Calu3 (cell line): ENCODE results near the gene SLC12A7. TPM values are rescaled to one million over a fixed set of nuclear protein-coding genes. Genes with fewer than 3 reads are reported as not detected.

Experiments used
- BruUV-seq: library from RNA; stranded (reverse); fragments of 400-500 nt; replicated peaks from 2 replicates; lab custom pipeline; 2021; lab: Mats Ljungman, UMichigan
- CTCF ChIA-PET: fragments of 300-600 bp; sonication (Branson Sonifier 250); formaldehyde crosslinking; loops from one replicate; lab custom pipeline; 2022; ENCODE audit warnings: antibody characterized with exemption; lab: Charles Lee
- DNase-seq: peaks from one replicate; pipeline ENCODE4 v3.0.0; 2022
- H3K27ac Mint-ChIP-seq: one replicate; pipeline ENCODE4 v1.8.0; 2022; ENCODE audit warnings: mixed read lengths; ENCODE audit not compliant: unreplicated experiment
- H3K27me3 Mint-ChIP-seq: one replicate; pipeline ENCODE4 v1.8.0; 2022; ENCODE audit warnings: mixed read lengths; ENCODE audit not compliant: unreplicated experiment
- H3K36me3 Mint-ChIP-seq: one replicate; pipeline ENCODE4 v1.8.0; 2022; ENCODE audit warnings: mild to moderate bottlenecking, moderate library complexity, mixed read lengths; ENCODE audit not compliant: insufficient read depth, unreplicated experiment
- H3K4me1 Mint-ChIP-seq: one replicate; pipeline ENCODE4 v1.8.0; 2022; ENCODE audit warnings: mild to moderate bottlenecking, low read depth, mixed read lengths; ENCODE audit not compliant: unreplicated experiment
- H3K4me3 Mint-ChIP-seq: one replicate; pipeline ENCODE4 v1.8.0; 2022; ENCODE audit warnings: mild to moderate bottlenecking, low read depth, moderate library complexity, mixed read lengths; ENCODE audit not compliant: unreplicated experiment
- H3K9me3 Mint-ChIP-seq: one replicate; pipeline ENCODE4 v1.8.0; 2022; ENCODE audit warnings: low read depth, mixed read lengths; ENCODE audit not compliant: unreplicated experiment
- CTCF ChIP-seq: fragments of 200-600 bp; IDR thresholded peaks from one replicate; pipeline ENCODE4 v1.8.0; 2022; ENCODE audit warnings: antibody characterized with exemption; ENCODE audit not compliant: unreplicated experiment
- intact Hi-C: fragments of 100-400 bp; cut with micrococcal nuclease; formaldehyde crosslinking; loops from one replicate; pipeline ENCODE4 v1.10.0; 2022; ENCODE audit not compliant: unreplicated experiment
- total RNA-seq: library from RNA; stranded (reverse); gene quantifications from 2 replicates; pipeline ENCODE4 v1.2.3, GENCODE V29; 2022

The SLC12A7 gene
- total RNA-seq, 1 experiment from 2014 or later: 82.3 TPM

DNA sequence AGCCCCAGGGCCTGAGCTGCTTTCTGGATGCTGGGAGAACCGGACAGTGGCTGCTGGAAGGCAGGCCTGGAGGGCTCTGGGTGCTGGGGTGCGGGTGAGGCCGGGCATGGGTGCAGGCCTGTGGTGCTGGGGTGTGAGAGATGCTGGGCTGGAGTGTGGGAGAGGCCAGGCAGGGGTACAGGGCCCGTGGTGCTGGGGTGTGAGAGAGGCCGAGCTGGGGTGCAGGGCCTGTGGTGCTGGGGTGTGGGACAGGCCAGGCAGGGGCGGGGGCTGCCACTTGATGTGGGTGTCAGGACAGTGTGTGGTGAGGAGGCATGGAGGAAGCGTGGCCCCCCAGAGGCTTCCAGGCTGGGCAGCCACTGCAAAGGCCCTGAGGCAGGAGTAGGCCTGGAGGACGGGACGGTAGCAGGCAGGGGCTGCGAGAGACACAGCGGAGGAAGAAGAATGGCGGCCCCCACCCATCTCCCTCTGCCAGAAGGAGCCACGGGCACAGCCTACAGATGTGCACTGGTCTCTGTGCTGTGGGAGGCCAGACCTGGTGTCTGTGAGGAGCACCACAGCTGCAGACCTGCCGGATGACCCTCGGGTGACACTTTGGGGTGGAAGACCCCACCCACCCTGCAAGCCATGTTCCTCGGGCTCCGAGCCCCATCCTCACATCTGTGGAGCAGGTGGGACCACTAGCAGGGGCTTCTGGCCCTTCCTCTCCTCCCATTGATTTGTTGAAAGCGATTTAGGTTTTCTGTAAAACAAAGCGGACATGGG is 94.0 kb downstream of the SLC12A7 start:
- intact Hi-C loops: no loop called here
- Mint-ChIP-seq H3K27me3 (peaks cover 33% of the 10 kb centered on the region), H3K4me3 (no peak overlapping the region), H3K4me1 (no peaks in the 10 kb centered on the region), H3K36me3 (no peaks in the 10 kb centered on the region), H3K27ac (no peak overlapping the region), H3K9me3 (no peaks in the 10 kb centered on the region)
- TF ChIP-seq CTCF: no peak
- DNase-seq: no peak
- no TSS peak for BruUV-seq
- CTCF ChIA-PET: interaction anchor here (0.7 kb wide), 1 partner anchor 149 kb away, joined by 3 read pairs; no protein-coding TSS in a partner anchor

- no TSS peak for BruUV-seq
- Mint-ChIP-seq H3K27me3 (peaks cover 41% of the 10 kb centered on the region), H3K4me1 (no peaks in the 10 kb centered on the region), H3K4me3 (no peak overlapping the region), H3K9me3 (no peaks in the 10 kb centered on the region), H3K36me3 (no peaks in the 10 kb centered on the region), H3K27ac (no peak overlapping the region)
- CTCF ChIA-PET: no interaction called here
- DNase-seq: no peak
- TF ChIP-seq CTCF: no peak
- intact Hi-C loops: no loop called here
These were observed 94.8 kb downstream of the SLC12A7 start for GRCh38 chr5:1017056-1017455.

- no peak for DNase-seq
- no TSS peak for BruUV-seq
- H3K9me3 Mint-ChIP-seq: no peaks in the 10 kb centered on the region
- H3K4me1 Mint-ChIP-seq: peaks cover under 1% of the 10 kb centered on the region
- CTCF ChIA-PET: no interaction called here
- no peak overlapping the region for H3K27ac Mint-ChIP-seq
- peaks cover 46% of the 10 kb centered on the region for H3K27me3 Mint-ChIP-seq
- H3K4me3 Mint-ChIP-seq: no peak overlapping the region
- intact Hi-C loops: no loop called here
- H3K36me3 Mint-ChIP-seq: no peaks in the 10 kb centered on the region
- no peak for TF ChIP-seq CTCF
These were observed 95.4 kb downstream of the SLC12A7 start for GRCh38 chr5:1016476-1016875.

DNA sequence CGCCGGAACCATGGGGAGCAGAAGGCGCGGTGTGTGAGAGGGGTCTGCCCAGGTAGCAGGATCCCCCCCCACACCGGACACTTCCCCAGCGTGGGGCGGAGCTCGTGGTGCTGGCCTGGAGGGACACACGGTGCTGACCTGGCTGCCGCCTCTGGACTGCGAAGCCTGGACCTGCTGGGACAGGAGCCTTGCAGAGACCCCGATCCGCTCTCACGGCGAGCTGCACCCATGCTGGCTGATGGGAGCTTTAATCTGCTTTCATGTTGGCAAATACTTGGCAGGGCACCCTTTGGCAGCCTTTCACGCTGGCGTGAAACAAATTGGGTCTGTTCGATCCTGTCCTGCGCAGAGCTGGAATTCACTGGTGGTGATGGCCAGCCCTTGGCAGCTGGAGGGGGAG is 95.8 kb downstream of the SLC12A7 start:
- CTCF ChIA-PET: no interaction called here
- no peak overlapping the region for H3K27ac Mint-ChIP-seq
- peaks cover 5% of the 10 kb centered on the region for H3K4me1 Mint-ChIP-seq
- intact Hi-C loops: no loop called here
- no TSS peak for BruUV-seq
- H3K4me3 Mint-ChIP-seq: no peak overlapping the region
- no peak for DNase-seq
- H3K27me3 Mint-ChIP-seq: peaks cover 50% of the 10 kb centered on the region
- no peaks in the 10 kb centered on the region for H3K9me3 Mint-ChIP-seq
- no peaks in the 10 kb centered on the region for H3K36me3 Mint-ChIP-seq
- TF ChIP-seq CTCF: no peak
